GM19468 (cell line): ENCODE data around the gene RGS7.
"Not testable (repeated sequence)": the region's sequence is repeated elsewhere in the genome, so short reads cannot be mapped to it uniquely, and the experiment has no call there.

Experiments used
- ATAC-seq: cut with Tn5 transposase; IDR thresholded peaks from one replicate; pipeline ENCODE4 v1.9.1; 2021; ENCODE audit warnings: mild to moderate bottlenecking, moderate library complexity, moderate number of reproducible peaks; ENCODE audit not compliant: unreplicated experiment; ENCODE audit errors: extremely low read depth

RGS7 gene

DNA sequence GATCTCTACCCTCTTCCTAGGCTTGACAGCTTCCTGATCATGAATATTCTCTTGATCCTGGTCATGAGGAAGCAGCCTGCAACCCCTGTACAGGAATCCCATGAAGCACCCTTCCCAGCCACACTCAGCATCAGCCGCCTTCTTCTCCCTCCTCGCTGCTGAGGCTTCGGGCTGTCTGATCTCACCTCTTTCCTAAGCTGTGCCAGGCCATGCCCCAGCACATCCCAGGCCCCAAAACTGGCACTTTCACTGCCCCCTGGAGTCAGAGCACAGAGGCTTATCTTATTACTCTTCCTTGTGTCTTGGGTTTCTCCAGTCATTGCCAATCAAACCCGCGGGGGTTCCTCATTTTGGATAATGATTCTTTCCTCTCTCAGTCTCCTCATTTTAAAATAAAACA, 259.5 kb downstream of the RGS7 start:
- ATAC-seq, result no peak

DNA sequence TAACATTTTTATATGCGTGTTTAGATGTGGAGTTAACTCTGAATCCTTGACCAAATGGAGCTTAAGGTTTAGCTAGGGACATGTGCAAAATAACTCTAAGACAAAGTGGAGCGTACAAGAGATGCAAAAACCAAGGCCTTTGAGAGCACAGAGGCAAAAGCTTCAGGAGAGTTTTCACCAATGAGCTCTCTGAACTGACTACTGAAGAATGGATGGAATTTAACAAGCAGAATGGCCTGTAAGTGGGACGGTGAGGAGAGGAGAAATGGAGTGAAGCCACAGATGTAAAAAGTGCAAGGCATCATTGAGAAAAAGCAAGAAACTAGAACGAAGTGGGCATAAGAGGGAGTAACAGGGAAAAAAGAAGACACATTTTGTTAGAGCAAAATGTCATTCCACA, 260.0 kb downstream of the RGS7 start:
- ATAC-seq, result no peak

DNA sequence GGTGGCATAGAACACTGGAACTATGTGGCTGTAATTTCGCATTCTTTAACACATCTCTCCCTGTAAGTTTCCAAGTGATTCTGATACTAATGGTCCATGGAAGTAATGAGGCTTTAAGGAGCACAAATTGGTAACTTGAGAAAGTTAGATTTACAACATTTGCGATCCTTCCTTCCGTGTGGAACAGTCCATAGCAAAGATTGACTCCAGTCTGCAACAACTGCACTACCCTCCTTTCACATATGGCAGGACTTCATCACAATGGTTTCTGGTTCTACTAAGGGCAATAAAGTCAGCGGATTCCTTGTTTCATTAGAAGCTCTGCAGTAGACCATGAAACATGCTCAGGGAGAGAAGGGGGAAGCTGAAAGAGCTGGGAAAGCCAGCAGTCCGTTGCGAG, 261.2 kb downstream of the RGS7 start:
- no peak for ATAC-seq

DNA sequence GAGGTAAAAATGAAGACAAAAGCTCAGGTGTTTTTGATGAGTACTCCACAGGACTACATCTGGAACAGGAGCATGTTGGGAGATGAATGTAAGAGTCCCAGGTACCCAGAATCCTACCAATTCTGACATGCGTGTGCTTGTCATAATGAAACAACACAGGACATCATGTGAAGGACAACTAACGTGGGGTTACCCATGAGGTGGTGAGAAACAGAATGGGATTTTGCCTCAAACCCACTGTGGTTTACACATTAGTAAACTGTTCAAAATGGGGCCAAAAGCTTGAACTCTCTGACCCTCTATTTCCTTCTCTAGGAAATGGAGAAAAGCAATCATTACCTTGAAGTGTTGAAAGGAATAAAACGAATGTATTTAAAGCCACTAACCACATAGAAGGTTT, 266.2 kb downstream of the RGS7 start:
- ATAC-seq, result no peak

DNA sequence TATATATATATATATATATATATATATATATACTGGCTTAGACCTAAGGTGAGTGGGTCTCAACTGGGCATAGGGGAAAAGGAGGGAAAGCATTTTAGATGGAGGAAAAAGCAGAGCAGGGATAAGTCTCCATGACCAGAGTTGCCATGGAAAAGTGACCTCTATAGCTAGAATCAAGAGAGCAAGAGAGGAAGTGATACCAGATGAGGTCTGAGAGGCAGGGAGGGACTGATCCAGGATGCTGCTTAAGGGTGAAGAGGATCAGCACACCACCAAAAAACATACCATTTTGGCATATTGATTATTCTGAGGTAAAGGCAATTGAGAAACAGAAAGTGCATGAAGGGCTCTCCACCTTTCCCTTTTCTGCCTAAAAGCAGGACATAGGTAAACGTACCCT, 267.9 kb downstream of the RGS7 start:
- not testable (repeated sequence) for ATAC-seq

DNA sequence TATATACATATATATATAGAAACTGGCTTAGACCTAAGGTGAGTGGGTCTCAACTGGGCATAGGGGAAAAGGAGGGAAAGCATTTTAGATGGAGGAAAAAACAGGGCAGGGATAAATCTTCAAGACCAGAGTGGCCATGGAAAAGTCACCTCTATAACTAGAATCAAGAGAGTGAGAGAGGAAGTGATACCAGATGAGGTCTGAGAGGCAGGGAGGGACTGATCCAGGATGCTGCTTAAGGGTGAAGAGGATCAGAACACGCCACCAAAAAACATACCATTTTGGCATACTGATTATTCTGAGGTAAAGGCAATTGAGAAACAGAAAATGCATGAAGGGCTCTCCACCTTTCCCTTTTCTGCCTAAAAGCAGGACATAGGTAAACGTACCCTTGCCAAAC, 268.9 kb downstream of the RGS7 start:
- ATAC-seq, result not testable (repeated sequence)

DNA sequence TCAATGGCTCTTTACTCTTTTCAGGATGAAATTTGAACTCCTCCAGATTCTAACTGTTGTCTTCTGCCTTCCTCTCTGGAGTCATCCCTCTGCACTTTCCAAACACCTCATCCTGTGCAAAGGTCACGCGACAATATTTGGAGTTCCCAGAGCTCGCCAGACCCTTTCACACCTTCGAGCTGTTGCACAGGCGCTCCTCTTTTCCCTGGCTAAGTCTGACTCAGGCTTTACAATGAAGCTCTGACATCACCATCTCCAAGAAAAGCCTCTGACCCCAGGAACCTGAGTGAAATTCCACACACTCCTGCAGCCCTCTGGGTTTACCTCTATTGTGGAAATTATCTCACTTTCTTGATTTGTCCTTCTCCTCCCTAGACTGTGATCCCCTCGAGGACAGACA, 270.3 kb downstream of the RGS7 start:
- ATAC-seq, result no peak

DNA sequence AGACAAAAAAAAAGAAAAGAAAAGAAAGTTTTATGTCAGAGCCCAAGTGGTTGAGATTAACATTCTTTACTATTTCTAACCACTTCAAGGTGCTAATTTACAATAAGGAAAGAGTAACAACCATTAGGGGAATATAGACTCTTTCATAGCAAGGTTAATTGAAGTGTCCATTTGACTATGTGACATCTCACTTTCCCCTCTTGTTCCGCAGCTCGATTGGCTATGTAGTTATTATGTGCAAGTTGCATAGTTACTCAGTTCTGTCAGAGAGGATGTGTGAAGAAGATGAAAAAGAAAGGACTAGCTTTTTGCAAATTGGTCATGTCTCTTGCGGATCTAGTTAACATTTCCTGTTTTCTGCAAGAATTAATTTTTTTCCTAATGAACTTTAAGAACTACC, 273.7 kb downstream of the RGS7 start:
- ATAC-seq, result no peak

DNA sequence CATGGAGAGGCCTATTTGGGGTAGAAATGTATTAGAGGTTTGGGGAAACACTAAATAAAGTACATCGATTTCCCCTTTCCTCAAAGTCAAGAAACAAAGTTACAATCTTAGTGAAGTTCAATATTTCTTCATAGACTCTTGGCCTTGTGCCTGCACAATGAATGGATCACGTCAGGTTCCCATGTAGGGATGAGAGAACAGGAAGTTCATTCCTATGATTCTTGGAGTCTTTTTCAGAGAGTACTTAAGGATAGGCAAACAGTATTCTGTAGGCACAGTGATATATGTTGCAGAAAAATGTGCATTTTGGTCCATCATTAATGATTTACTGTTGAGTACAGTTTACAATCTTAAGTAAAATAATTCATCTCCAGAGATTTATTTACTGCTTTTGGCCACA, 275.5 kb downstream of the RGS7 start:
- ATAC-seq, result no peak

DNA sequence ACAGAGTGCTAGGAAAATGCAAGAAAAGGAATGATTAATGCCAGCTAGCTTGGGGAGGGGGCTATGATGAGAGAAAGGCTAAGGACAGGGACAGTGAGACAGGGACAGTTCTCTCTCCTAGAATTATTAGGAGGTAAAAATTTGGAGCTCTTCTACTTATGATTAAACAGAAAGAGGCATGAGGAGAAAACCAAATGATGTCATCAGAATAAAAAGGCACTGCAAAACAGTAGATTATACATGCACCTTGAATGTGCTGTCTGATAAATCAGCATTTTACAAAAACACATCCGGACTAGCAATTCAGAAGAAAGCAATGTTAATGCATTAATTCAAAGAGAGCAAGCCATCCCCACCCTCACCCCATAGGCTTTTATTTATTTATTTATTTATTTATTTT, 277.5 kb downstream of the RGS7 start:
- ATAC-seq, result no peak

DNA sequence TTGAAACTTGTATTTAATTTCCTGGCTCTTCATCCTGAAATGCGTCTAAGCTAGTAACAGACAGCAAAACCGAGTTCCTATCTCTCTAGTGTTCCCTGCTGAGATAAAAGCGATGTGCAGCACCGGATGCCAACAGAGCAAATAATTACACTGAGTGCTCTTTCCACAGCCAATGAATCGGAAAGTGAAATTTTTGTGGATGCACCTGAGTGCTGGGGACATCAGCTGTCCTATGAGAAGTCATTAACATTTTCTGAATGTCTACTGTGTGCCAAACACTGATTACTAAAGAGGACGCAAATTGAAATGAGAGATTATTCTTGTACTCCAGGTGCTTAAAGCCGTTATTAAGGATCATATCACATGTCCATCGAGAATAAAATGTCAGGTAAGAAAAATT, 278.0 kb downstream of the RGS7 start:
- no peak for ATAC-seq

DNA sequence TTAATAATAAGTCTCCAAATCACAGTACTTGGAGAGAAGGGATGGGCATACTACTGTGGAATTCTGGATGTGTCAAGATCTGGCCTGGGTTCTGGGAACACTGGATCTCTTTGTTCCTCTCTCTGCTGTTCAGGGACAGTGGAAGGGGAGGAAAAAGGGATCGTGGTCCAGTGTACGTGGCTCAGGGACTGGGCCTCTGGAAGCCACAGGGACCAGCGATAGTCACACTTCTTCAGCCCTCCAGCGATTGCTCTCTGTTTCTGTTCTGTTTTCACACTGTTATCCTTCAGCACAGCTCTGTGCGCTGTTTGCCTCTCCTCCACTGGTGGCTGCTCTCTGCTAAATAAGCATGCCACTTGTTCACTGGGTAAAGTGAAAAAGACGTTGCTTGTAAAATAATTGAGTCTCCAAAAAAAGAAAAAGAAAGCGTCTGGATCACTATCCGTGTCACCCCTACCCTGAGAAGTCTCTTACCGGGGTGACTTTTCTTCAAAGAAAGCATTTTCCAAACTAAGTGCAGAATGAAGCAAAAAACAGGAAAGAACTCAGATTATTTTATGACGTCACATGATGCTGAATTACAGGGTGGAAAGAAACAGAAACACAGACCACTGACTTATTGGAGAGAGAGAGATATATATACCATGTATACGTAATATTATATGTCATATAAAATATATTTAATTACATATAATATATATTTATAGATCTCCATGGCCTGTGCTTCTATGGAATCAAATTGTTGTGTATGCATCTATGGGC, 279.4 kb downstream of the RGS7 start:
- ATAC-seq, result no peak

DNA sequence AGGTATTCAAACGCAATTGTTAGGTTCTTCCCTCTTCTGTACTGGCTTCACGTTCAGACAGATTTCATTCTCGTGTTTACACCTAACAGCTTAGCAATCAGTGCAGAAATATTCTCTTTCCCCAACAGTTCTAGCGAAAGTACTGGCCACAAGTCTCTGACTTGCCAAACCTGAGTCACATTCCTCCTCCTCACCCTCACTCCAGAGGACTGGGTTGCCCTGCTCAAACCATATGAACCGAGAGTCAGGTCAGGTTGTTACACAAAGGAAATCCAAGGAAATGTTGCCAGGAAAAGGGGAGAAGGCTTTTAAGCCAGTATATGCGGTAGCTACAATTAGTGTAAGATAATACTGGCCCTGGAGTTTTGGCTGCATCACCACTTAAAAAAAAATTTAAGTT, 282.5 kb downstream of the RGS7 start:
- ATAC-seq, result no peak

DNA sequence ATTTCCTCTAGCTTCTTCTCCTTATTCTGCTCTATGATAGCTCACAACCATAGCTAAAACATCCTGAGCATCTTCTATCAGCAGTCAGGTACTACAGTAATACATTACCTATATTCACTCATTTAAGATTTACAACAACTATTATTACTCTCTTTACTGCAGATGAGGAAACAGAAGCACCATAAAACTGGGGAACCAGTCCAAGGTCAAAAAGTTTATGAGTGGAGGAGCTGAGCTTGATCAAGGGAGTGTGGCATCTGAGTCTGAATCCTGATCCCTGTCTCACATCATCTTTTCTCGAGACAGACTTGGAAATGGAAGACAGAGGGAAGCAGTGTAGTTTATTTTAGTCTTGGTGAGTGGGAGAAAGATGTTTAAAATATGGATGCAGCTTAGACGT, 288.6 kb downstream of the RGS7 start:
- ATAC-seq, result no peak

DNA sequence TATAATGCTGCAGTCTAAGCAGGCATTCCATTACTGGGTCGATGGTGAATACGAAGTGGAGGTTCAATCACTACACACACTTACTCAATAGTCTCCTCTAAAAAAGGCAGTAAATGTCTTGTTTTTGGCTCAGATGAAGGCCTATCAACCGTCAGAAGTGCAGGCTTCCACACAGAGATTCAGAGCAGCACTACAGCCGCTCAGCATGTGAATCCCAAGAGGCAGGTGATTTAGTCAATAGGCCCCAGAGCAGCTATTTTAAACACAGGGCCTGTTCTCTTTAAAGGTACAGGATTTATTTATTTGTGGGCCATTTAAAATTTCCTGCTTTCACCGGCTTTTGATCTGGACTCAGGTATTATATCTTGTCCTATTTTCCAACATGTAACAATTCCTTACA, 293.7 kb downstream of the RGS7 start:
- no peak for ATAC-seq

DNA sequence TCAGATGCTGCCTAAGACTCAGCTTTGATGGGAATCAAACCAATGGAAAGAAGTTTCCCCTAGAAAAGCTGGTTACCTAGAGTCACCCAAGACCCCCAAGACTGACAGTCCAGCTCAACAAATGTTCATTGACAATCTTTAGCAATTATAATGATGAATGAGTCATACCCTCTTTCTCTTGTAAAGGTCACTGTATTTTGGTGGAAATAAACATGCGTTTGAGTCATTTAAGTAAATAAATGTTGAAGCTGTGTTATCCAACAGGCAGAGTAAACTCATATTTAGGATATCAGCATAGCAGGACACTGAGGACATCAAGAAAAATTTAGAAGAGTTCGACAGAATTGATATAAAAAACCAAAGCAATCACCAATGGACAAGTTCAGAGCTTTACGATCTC, 295.9 kb downstream of the RGS7 start:
- ATAC-seq, result no peak

DNA sequence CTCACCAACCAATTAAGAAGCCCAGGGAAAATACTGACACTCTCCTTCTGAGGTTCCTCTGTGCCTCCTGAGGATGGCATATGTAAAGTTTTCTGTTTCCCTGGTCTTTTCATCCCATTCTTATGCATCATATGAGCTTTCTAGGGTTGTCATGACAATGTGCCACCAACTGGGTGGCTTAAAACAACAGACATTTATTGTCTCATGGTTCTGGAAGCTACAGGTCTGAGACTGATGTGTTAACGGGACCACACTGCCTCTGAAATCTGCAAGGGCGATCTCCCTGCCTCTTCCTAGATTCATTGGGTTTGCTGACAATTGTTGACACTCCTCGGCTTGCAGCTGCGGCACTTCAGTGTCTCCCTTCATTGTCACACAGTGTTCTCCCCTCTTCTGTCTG, 308.4 kb downstream of the RGS7 start:
- ATAC-seq, result no peak

DNA sequence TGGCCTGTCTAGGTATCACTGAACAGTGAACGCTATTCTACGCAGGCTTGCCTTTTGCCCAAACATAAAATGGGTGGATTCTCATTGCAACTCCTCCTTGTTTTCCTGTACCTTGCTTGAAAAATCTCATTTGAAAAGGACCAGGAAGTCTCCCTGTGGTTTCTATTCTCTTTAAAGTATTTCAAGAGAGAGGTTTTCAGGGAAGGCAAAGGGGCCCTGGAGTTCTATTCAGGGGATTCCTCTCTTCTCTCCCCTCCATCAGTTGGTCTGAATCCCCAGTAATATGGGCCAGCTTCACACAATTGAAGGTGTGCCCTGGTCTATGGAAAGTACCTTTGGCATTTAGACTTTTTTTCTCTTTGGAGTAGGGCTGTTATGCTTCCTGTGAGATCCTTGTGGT, 311.3 kb downstream of the RGS7 start:
- ATAC-seq, result no peak

DNA sequence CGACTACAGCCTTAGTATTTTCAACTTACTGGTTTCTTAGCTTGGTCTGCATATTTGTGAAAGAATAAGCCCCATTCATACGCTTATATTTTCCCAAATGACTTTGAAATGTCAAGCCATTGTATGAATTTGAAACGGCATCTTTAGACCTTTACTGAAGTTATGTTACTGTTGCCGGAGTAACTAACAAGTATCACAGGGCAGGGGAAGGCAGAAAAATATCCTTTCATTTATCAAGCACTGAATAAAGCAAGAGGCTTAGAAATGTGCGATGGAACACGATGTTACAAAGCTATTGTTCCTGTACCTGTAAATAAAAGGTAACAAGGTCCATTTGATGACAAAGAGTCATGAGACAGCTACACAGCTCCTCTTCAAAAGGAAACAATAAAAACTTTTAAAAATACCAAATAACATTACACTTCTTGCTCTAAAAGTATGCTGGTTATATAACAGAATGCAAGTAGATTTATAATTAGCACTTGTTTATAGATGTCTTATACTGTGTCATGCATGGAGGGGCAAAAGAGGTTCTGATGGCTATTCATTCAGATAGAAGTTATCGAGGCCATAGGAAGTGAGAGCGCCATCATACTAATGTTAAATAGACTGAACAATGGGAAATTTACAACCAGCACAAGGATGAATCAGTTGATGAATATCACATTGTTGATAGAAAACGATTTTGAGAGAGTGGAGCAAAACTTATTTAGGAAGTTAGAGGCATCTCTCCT, 322.6 kb downstream of the RGS7 start:
- ATAC-seq, result no peak

DNA sequence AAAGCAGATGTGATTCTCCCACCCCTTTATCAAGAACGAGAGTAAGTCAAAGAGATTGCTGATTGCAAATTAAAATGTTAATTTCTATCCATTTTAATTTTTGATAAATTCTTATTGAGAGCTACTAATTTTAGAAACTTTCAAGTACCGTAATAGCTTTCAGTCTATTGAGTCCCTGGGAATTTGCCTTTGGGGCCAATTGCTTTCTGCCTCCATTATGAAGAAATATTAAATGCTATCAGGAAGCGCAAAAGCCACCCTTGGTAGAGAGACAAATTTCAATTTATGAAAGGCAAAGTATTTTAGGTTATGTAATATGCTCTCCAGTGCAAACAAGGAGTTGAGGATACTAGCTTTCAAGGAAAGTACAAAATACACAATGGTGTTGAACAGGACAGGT, 332.2 kb downstream of the RGS7 start:
- no peak for ATAC-seq

DNA sequence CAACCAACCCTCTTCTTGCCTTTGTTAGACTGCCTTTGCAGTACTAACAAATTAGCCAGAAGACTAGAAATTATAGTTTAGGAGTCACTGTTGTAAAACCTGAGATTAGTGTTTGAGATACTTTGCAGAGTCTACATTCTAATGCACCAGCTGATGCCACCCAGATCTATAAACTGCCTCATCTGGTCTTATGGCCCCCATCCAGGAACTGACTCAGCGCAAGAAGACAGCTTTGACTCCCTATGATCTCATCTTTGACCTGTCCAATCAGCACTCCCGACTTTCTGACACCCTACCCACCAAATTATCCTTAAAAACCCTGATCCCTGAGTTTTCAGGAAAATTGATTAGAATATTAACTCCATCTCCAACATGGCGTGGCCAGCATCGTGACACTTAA, 334.6 kb downstream of the RGS7 start:
- no peak for ATAC-seq
